Spinal cord (tissue), 10 donors: ENCODE data around the gene RPL22. TPM values are rescaled to one million over a fixed set of nuclear protein-coding genes. Genes with fewer than 3 reads are reported as not detected.

Experiments
- DNase-seq, 6 donors: peaks; one replicate each; pipeline versions ENCODE4 v3.0.0 to v3.0.0-alpha.2; 2013 to 2015; ENCODE audit warnings: low spot score in 6 of 6, low read depth in 4 of 6
- H3K27ac ChIP-seq: one replicate; pipeline ENCODE4 v1.5.1; 2013; ENCODE audit warnings: low read depth, low read length, control low read depth
- H3K27me3 ChIP-seq: one replicate; pipeline ENCODE4 v1.6.1; 2013; ENCODE audit warnings: low read length; ENCODE audit not compliant: control insufficient read depth, insufficient read depth
- H3K36me3 ChIP-seq: one replicate; pipeline ENCODE4 v1.6.1; 2013; ENCODE audit warnings: low read length; ENCODE audit not compliant: control insufficient read depth, insufficient read depth
- H3K4me1 ChIP-seq: one replicate; pipeline ENCODE4 v1.6.1; 2013; ENCODE audit warnings: low read length; ENCODE audit not compliant: control insufficient read depth, insufficient read depth
- H3K4me3 ChIP-seq: one replicate; pipeline ENCODE4 v1.5.1; 2013; ENCODE audit warnings: low read depth, low read length, control low read depth
- H3K9me3 ChIP-seq: one replicate; pipeline ENCODE4 v1.6.1; 2013; ENCODE audit warnings: low read length; ENCODE audit not compliant: control insufficient read depth, insufficient read depth
- WGBS: methylation state at CpG from one replicate; pipeline ENCODE4 v1.1.5; 2013; ENCODE audit warnings: missing lambda C conversion rate; ENCODE audit not compliant: insufficient coverage; 5-methylcytosine and 5-hydroxymethylcytosine counted together
- polyA plus RNA-seq, 2 donors: library from polyadenylated mRNA; unstranded; fragments of 120-200 nt; gene quantifications; one replicate each; pipeline ENCODE4 v1.2.1, GENCODE V29; 2013; ENCODE audit not compliant: insufficient read length in 2 of 2
- total RNA-seq, 2 donors: library from RNA; depleted of rRNA in 1 of 2; stranded (reverse); fragments of 120-200 nt in 1 of 2; fragments of >200 nt in 1 of 2; gene quantifications; one replicate each; pipeline versions ENCODE4 v1.2.3 to v1.2.4, GENCODE V29; 2013 to 2014
- donor health status: healthy.

RPL22 gene
- total and polyA plus RNA-seq, 4 donors = 171 to 337 (median 317) TPM

GRCh38 chr1:6167391-6168303, 31.7 kb downstream of the RPL22 start:
- Histone ChIP-seq H3K4me1 (peaks cover 40% of the 10 kb centered on the region), H3K27ac (no peak overlapping the region), H3K9me3 (no peaks in the 10 kb centered on the region), H3K4me3 (no peak overlapping the region), H3K27me3 (no peaks in the 10 kb centered on the region), H3K36me3 (peaks cover 52% of the 10 kb centered on the region)
- DNase-seq = no peak
- WGBS = 78% methylated on average over 31 of the region's 34 CpGs

GRCh38 chr1:6166655-6167390, 32.6 kb downstream of the RPL22 start:
- H3K27ac ChIP-seq = no peak overlapping the region

GRCh38 chr1:6166221-6166620, 33.2 kb downstream of the RPL22 start:
- H3K36me3 ChIP-seq = peaks cover 55% of the 10 kb centered on the region
- no peak overlapping the region for H3K4me3 ChIP-seq
- H3K27me3 ChIP-seq = no peaks in the 10 kb centered on the region
- peaks cover 52% of the 10 kb centered on the region for H3K4me1 ChIP-seq
- WGBS = 63% methylated on average over 8 of the region's 10 CpGs
- H3K27ac ChIP-seq = no peak overlapping the region
- H3K9me3 ChIP-seq = no peaks in the 10 kb centered on the region
- DNase-seq = no peak

More at GRCh38 chr1:6166655-6167390, 32.6 kb downstream of the RPL22 start:
- WGBS = 81% methylated on average over 16 of the region's 19 CpGs
- H3K36me3 ChIP-seq = peaks cover 55% of the 10 kb centered on the region
- peaks cover 47% of the 10 kb centered on the region for H3K4me1 ChIP-seq
- H3K27me3 ChIP-seq = no peaks in the 10 kb centered on the region
- no peak overlapping the region for H3K4me3 ChIP-seq
- DNase-seq = no peak
- no peaks in the 10 kb centered on the region for H3K9me3 ChIP-seq

GRCh38 chr1:6165441-6165985, 33.9 kb downstream of the RPL22 start:
- 50% methylated on average over 7 of the region's 12 CpGs for WGBS
- Histone ChIP-seq H3K27ac (no peak overlapping the region), H3K4me1 (peaks cover 52% of the 10 kb centered on the region), H3K9me3 (no peaks in the 10 kb centered on the region), H3K27me3 (no peaks in the 10 kb centered on the region), H3K4me3 (no peak overlapping the region), H3K36me3 (peaks cover 53% of the 10 kb centered on the region)
- DNase-seq = no peak

- Histone ChIP-seq H3K9me3 (no peaks in the 10 kb centered on the region), H3K27ac (no peak overlapping the region)
- no peak for DNase-seq
Observed at GRCh38 chr1:6165027-6165426, 34.4 kb downstream of the RPL22 start.

GRCh38 chr1:6163973-6164617, 35.3 kb downstream of the RPL22 start:
- Histone ChIP-seq H3K36me3 (peaks cover 51% of the 10 kb centered on the region), H3K4me3 (no peak overlapping the region), H3K9me3 (no peaks in the 10 kb centered on the region), H3K4me1 (peaks cover 51% of the 10 kb centered on the region), H3K27me3 (no peaks in the 10 kb centered on the region), H3K27ac (no peak overlapping the region)
- DNase-seq = peak in 2 of 6 donors; percentile 76 to 94
- WGBS = 66% methylated on average over 2 of the region's 19 CpGs

More at GRCh38 chr1:6165027-6165426, 34.4 kb downstream of the RPL22 start:
- peaks cover 51% of the 10 kb centered on the region for H3K4me1 ChIP-seq
- peaks cover 49% of the 10 kb centered on the region for H3K36me3 ChIP-seq
- WGBS = 56% methylated on average over 5 of the region's 7 CpGs
- no peaks in the 10 kb centered on the region for H3K27me3 ChIP-seq
- H3K4me3 ChIP-seq = no peak overlapping the region

GRCh38 chr1:6163191-6163972, 36.0 kb downstream of the RPL22 start:
- Histone ChIP-seq H3K27ac (no peak overlapping the region), H3K27me3 (no peaks in the 10 kb centered on the region), H3K4me3 (no peak overlapping the region), H3K9me3 (no peaks in the 10 kb centered on the region), H3K36me3 (peaks cover 53% of the 10 kb centered on the region), H3K4me1 (peaks cover 51% of the 10 kb centered on the region)
- DNase-seq = peak in 1 of 6 donors; percentile 29
- 73% methylated on average over 13 of the region's 15 CpGs for WGBS

GRCh38 chr1:6162773-6163172, 36.6 kb downstream of the RPL22 start:
- no peaks in the 10 kb centered on the region for H3K9me3 ChIP-seq
- H3K27ac ChIP-seq = no peak overlapping the region
- 47% methylated on average over 13 of the region's 13 CpGs for WGBS
- peaks cover 51% of the 10 kb centered on the region for H3K4me1 ChIP-seq
- H3K4me3 ChIP-seq = no peak overlapping the region
- H3K27me3 ChIP-seq = no peaks in the 10 kb centered on the region
- DNase-seq = peak in 1 of 6 donors; percentile 34
- peaks cover 51% of the 10 kb centered on the region for H3K36me3 ChIP-seq
